Measurements from ENCODE around the gene RAB27B. TPM values are rescaled to one million over a fixed set of nuclear protein-coding genes. Genes with fewer than 3 reads are reported as not detected.

The RAB27B gene
- total and polyA plus RNA-seq, 2 of the 8 experiments (the other 6 are each of a cell fraction or from before 2014, with no cell fraction given), result 0.05 to 0.60 TPM

DNA sequence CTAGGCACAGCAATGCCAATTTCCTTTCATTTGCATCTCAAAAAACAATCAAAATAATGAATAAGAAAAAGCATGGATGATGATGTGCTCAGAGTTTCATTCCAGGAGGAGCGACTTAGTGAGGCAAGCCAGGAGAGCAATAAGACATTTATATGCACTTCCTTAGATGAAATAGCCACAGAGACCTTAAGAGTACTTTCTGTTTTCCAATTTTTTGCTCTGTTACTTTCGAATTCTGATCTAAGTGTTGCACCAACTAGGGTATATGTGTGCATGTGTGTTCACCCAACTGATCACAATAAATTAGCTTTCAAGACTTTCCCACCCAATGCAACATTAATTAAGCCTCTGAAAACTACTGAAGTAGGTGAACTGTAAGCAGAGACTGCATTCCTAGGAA is 709 bp downstream of the RAB27B start:
- Histone ChIP-seq H2BK5ac (ENCODE audit: low read depth, low read length) (no peak overlapping the region), H3K56ac (replicated peaks; ENCODE audit: insufficient read length, low read depth, low read length) (no peak overlapping the region), H3K4me2 (ENCODE audit: insufficient read depth in 1 of 2, low read depth in 2 of 2, low read length in 2 of 2) (peak overlapping the region; percentile 86 to 98), H4K20me1 (replicated peaks in 1 of 2; ENCODE audit: control insufficient read depth in 1 of 2, insufficient read depth in 2 of 2, low read length in 2 of 2) (no peaks in the 10 kb centered on the region), H3K4me3 (ENCODE audit: extremely low read depth in 1 of 4, insufficient read depth in 2 of 4, low read depth in 3 of 4, low read length in 4 of 4) (peak overlapping the region; percentile 62 to 70 (median 68)), H2BK15ac (ENCODE audit: low read length) (no peak overlapping the region), H3K18ac (ENCODE audit: extremely low read depth, low read length) (no peak overlapping the region), H2AK5ac (ENCODE audit: low read depth, low read length) (no peak overlapping the region), H3K14ac (ENCODE audit: insufficient read length) (no peak overlapping the region), H3K27me3 (replicated peaks in 1 of 4; ENCODE audit: control insufficient read depth in 3 of 4, extremely low read depth in 1 of 4, insufficient read depth in 3 of 4, low read length in 3 of 4) (no peaks in the 10 kb centered on the region; a peak in 4 of 7 replicates), H2BK120ac (replicated peaks; ENCODE audit: low read depth, low read length) (no peak overlapping the region), H3K9me3 (ENCODE audit: insufficient read depth in 2 of 2, low read depth in 1 of 2, low read length in 1 of 2) (no peaks in the 10 kb centered on the region), H3K9ac (replicated peaks in 1 of 4; ENCODE audit: extremely low read depth in 1 of 4, low read depth in 3 of 4, low read length in 3 of 4) (no peak overlapping the region), H4K5ac (ENCODE audit: insufficient read length, low read depth, low read length) (no peak overlapping the region), H4K8ac (ENCODE audit: extremely low read depth, insufficient read depth, low read length) (no peak overlapping the region), H3K36me3 (ENCODE audit: control insufficient read depth in 2 of 4, insufficient read depth in 4 of 4, low read length in 3 of 4) (no peaks in the 10 kb centered on the region), H3K4me1 (replicated peaks in 1 of 4; ENCODE audit: control insufficient read depth in 3 of 4, insufficient read depth in 4 of 4, low read length in 3 of 4) (peaks cover 0 to 8% (median 4%) of the 10 kb centered on the region in 4 experiments; a peak in 3 of 7 replicates), H3K4ac (replicated peaks; ENCODE audit: insufficient read length, low read depth, low read length) (no peak overlapping the region), H2AFZ (ENCODE audit: low read length) (peak overlapping the region; percentile 54; the same call in 1 of the 2 replicates), H2BK20ac (ENCODE audit: low read length) (no peak overlapping the region), H3K27ac (ENCODE audit: low read depth, low read length) (no peak overlapping the region), H3K79me1 (ENCODE audit: low read depth, low read length) (no peaks in the 10 kb centered on the region), H3K23ac (ENCODE audit: insufficient read length) (no peak overlapping the region), H3K79me2 (ENCODE audit: control insufficient read depth in 1 of 2, insufficient read depth in 2 of 2, low read length in 2 of 2) (no peaks in the 10 kb centered on the region), H4K91ac (replicated peaks; ENCODE audit: insufficient read length, low read length) (no peak overlapping the region), H2BK12ac (ENCODE audit: low read depth, low read length) (no peak overlapping the region), H3K23me2 (ENCODE audit: low read depth, low read length) (peaks cover 9% of the 10 kb centered on the region)
- DNase-seq (ENCODE audit: low read depth in 1 of 2, low spot score in 2 of 2), result no peak
- ChIA-PET CTCF (ENCODE audit: partially characterized antibody) (interaction anchor here (0.7 to 1.3 kb wide), 2 partner anchors 19 to 153 kb away, joined by 3 read pairs; no protein-coding TSS in a partner anchor), POLR2A (ENCODE audit: partially characterized antibody) (interaction anchor here (0.8 kb wide), 1 partner anchor 21 kb away, joined by 3 read pairs; no protein-coding TSS in a partner anchor)
- no peak for TF ChIP-seq CREB1 (IDR thresholded peaks at IDR 0.05)
- TF ChIP-seq JUN (IDR thresholded peaks at IDR 0.05; ENCODE audit: low read depth, low read length), result no peak
- TF ChIP-seq EGR1 (IDR thresholded peaks at IDR 0.05; ENCODE audit: borderline replicate concordance, low read depth, low read length), result no peak
- no peak for TF ChIP-seq ZNF274 (IDR thresholded peaks at IDR 0.05; ENCODE audit: borderline replicate concordance, extremely low read depth, low read length)
- TF ChIP-seq CHD1 (IDR thresholded peaks at IDR 0.05; ENCODE audit: low read depth, low read length), result no peak
- no peak for TF ChIP-seq BRCA1 (IDR thresholded peaks at IDR 0.05; ENCODE audit: low read depth, low read length)
- TF ChIP-seq SIN3A (conservative IDR thresholded peaks at IDR 0.05 in 1 of 2, IDR thresholded peaks at IDR 0.05 in 1 of 2; ENCODE audit: low read depth in 1 of 2, low read length in 2 of 2), result no peak
- TF ChIP-seq CEBPB (IDR thresholded peaks at IDR 0.05; ENCODE audit: low read depth, low read length), result no peak
- TF ChIP-seq PHF8 (conservative IDR thresholded peaks at IDR 0.05; ENCODE audit: low read depth, low read length), result no peak
- FAIRE-seq, result no peak
- 27% methylated on average over 2 of the region's 2 CpGs; no CpG with 5 or more reads in 1 of the 2 experiments for WGBS, 2 experiments (ENCODE audit: extremely low coverage in 1 of 2, insufficient coverage in 1 of 2, insufficient read length in 1 of 2, insufficient replicate concordance in 2 of 2, low coverage in 1 of 2, low lambda C conversion rate in 2 of 2, missing lambda C conversion rate in 1 of 2)
